UCSD-AML1 (cell line): ENCODE data around the gene LIG4.
A peak's percentile ranks its signal among the peaks of the same experiment; 100 is the strongest.

Source experiments
- DNase-seq: peaks from one replicate; lab custom pipeline; 2025; ENCODE audit not compliant: unreplicated experiment; lab: John Stamatoyannopoulos, UW

LIG4 gene

DNA sequence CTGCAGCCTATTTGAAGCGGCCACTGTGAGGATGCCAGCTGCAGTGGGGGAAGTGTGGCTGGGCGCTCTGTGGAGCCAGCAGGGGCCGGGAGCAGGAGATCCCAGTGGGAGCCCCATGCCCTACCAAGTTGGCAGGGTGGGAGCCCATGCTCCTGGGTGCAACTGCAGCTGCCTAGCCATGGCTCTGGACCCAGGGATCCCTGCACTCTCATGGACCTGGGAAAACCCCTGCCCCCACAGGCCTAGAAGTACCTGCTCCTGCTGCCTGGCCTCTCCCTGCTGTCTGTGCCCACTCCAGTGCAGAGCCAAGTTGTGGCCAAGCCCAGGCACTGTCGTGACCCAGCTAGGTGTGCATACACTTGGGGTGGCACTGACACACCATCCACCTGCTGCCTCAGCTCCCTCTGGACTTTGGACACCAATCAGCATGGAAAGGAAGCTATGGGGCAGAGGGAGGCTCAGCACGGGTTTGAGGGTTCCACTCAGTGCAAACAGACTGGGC lies 20.9 kb downstream of the LIG4 start:
- DNase-seq: no peak

DNA sequence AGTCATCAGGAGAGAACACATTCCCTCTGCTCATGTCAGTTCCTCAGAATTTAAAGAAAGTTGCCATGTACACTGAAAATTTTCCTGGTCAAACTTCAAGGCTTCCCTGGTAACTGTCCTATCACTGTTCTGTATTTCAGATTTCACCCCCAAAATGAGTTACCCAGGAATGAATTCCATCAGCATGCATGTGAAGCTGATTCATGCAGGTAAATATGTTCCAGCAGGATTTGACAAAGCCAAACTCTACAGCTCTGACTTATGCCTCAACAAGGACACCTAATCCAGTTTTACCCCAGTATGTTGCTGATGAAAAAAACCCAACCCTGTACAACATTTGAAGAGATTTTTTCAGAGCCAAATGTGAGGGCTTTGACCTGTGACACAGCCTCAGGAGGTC lies 21.5 kb downstream of the LIG4 start:
- no peak for DNase-seq

DNA sequence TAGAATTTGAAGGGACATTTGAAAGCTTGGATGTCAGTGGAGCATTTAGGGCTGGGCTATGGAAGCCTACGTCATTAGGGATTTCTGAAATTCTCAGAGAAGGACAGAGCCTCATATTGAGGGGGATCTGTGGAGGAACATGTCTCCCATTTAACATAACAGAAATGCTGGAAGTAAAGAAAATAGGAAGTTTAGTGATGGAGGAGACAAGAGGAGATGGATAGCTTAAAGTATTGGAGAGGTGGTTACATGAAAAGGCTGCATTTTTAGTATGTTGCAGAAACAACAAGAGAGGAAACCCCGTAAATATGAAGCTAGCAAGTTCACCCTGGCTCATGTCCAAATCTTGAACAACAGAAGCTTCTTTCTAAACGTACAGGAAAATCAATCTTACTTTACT lies 24.4 kb downstream of the LIG4 start:
- no peak for DNase-seq

DNA sequence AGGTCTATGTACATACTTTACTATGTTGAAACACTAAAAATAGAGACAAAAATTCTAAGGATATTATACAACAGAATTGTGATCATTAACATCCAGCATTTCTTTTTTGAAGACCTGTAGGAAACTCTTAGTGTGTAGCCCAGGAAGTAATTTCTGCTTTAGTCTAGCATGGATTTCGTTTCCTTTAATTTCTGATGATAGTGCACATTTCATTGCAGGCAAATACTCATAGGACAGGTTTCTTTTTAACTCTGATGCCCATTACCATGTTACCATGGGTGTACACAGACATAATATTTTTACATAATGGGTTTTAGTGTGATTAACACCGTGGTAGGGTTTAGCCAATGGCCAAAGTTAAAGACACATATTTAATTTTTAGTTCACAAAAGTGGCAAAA lies 27.1 kb downstream of the LIG4 start:
- DNase-seq: no peak

DNA sequence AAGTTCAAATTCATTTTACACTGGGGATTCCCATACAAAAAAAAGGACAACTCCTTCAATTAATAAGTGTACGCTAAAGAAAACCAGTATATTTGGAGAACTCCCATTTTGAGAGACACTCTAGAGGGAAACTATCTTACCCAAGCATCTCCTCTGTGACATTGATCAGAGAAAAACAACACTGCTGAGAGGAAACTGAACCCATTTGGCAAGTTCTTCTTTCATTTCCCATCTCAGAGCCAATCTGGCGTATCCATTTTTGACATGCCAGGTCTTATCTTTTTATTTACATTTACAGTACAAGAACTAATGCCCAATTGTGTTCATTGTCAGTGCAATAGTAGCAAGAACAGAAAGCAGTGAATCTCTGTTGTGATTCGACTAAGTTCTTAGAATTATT lies 30.1 kb downstream of the LIG4 start:
- no peak for DNase-seq

DNA sequence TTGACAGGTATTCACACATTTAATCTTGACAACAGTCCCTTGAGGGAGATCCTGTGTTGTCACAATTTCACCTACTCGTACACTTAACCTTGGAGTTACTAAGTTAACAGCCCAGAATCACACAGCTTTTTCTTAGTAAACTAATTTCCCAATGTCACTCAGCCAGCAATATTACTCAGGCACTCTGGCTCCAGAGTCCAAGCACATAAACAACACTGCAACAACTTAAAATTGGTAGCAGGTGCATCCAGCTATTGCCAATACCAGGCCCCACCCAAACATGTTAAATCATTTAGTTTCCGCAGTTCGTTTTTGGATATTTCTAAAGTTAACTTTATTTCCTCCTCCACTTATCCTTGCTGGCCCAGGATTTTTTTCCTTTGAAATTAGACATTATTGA lies 32.7 kb downstream of the LIG4 start:
- no peak for DNase-seq

DNA sequence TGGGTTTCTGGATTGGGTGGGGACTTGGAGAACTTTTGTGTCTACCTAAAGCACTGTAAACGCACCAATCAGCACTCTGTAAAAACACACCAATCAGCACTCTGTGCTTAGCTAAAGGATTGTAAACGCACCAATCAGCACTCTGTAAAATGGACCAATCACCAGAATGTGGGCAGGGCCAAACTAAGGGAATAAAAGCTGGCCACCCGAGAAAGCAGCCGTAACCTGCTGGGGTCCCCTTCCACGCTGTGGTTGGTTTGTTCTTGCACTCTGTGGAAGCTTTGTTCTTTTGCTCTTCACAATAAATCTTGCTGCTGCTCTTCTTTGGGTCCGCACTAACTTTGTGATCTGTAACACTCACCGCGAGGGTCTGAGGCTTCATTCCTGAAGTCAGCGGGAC lies 37.3 kb downstream of the LIG4 start:
- DNase-seq: no peak

DNA sequence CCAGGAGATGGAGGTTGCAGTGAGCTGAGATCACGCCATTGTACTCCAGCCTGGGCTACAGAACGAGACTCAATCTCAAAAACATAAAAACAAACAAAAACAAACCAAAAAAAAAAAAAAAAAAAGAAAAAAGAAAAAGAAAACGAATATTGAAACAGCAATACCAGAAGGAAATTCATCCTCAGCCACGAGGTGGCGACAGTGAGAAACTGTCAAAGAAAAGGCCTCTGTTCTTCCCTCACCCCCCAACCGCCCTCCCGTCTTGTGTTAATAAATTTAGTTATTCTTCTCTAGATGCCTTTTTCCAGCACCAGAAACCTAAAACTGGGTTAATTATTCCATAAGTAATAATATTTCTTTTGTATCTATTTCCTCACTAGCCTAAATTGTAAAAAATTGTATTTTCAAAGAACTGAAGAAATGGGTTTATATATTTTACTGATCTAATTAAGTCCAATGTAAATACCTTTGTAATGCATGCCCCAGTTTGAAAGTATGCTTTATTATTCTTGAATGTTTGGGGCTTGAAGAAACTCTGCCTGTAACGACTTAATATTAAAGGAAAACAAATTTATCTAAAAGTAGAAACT lies 38.6 kb downstream of the LIG4 start:
- DNase-seq: peak; percentile 23

DNA sequence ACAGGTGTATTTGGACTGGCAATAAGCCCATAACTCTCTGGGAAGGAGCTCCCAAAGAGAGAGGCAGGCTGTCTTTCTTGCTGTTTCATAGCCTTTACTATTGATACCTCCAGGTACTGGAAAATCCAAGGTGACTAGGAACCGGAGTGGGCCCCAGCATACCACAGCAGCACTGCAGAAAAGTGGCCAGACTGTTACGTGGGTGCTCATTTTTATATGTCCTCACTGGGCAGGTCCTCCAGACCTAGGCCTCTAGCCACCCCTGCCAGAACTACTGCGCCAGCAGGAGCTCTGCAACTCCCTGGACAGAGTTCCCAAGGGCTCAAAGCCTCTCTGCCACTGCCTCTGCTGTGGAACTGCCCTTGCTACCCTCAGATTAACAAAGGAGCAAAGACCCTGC lies 46.4 kb downstream of the LIG4 start:
- no peak for DNase-seq

DNA sequence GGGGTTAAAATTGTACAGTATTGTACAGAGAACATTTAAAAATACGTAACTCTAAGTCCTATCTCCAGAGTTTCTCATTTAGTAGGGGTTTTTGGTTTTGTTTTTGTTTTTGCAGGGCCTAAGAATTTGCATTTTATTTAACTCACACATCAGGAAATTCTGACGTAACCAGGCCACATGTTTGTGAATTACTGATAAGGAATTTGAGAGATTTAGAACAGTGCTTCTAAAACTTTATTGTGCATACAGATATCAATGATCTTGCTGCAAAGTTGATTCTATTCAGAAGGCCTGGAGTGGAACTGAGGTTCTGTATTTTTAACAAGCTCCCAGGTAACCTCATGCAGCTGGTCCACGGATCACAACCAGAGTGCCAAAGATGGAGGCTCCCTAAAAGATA lies 49.3 kb downstream of the LIG4 start:
- DNase-seq: no peak

DNA sequence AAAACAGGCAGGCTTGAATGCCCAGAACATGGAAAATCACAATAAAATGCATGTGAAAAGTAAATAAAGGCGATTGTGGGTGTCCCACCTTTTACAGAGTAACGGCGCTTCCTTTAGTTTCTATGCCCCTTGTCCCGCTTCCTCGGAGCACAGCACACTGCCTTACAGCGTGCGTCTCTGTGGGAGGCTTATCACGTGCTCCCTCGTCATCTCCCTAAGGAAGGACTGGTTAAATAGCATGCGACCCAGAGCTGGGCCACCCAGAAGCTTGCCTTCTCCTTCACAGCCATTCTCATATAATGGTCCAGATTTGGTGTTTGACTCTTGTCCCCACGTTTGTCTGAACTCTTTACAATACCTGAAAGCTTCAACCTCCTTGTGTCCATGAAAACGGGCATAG lies 56.6 kb downstream of the LIG4 start:
- DNase-seq: no peak
